Stimulated activated naive CD8-positive, alpha-beta T cell treated with anti-CD3 and anti-CD28 coated beads, Interleukin-15, Interleukin-2, amounts not matched to agents 100 ng/mL and 50 ng/mL, for 24 hours (primary cell): ENCODE measurements around the gene YY1.
A peak's percentile ranks its signal among the peaks of the same experiment; 100 is the strongest.
"Not testable (repeated sequence)": the region's sequence is repeated elsewhere in the genome, so short reads cannot be mapped to it uniquely, and the experiment has no call there.

Source experiments
- H3K27ac Mint-ChIP-seq: one replicate; pipeline ENCODE4 v1.8.0; 2021; ENCODE audit warnings: mild to moderate bottlenecking, mixed read lengths
- H3K27me3 Mint-ChIP-seq: one replicate; pipeline ENCODE4 v1.8.0; 2021; ENCODE audit warnings: mixed read lengths
- H3K36me3 Mint-ChIP-seq: one replicate; pipeline ENCODE4 v1.8.0; 2021; ENCODE audit warnings: low read depth, mixed read lengths
- H3K4me1 Mint-ChIP-seq: one replicate; pipeline ENCODE4 v1.8.0; 2021; ENCODE audit warnings: low read depth, mixed read lengths
- H3K4me3 Mint-ChIP-seq: one replicate; pipeline ENCODE4 v1.8.0; 2021; ENCODE audit warnings: mild to moderate bottlenecking, mixed read lengths
- H3K9me3 Mint-ChIP-seq: one replicate; pipeline ENCODE4 v1.8.0; 2021; ENCODE audit warnings: mixed read lengths

The YY1 gene

GRCh38 chr14:100224229-100224866, 14.6 kb upstream of the YY1 start:
- peaks cover 3% of the 10 kb centered on the region for H3K4me1 Mint-ChIP-seq
- no peaks in the 10 kb centered on the region for H3K36me3 Mint-ChIP-seq
- H3K27ac Mint-ChIP-seq: no peak overlapping the region
- H3K27me3 Mint-ChIP-seq: no peaks in the 10 kb centered on the region
- peak overlapping the region; percentile 67 for H3K4me3 Mint-ChIP-seq
- H3K9me3 Mint-ChIP-seq: no peaks in the 10 kb centered on the region

- no peaks in the 10 kb centered on the region for H3K27me3 Mint-ChIP-seq
- peaks cover 2% of the 10 kb centered on the region for H3K36me3 Mint-ChIP-seq
- H3K9me3 Mint-ChIP-seq: no peaks in the 10 kb centered on the region
- H3K4me1 Mint-ChIP-seq: no peaks in the 10 kb centered on the region
- H3K27ac Mint-ChIP-seq: peak overlapping the region; percentile 55
- H3K4me3 Mint-ChIP-seq: no peak overlapping the region
These were observed 13.8 kb upstream of the YY1 start for GRCh38 chr14:100225169-100225568.

GRCh38 chr14:100230361-100230760, 8.6 kb upstream of the YY1 start:
- Mint-ChIP-seq H3K36me3 (peaks cover 12% of the 10 kb centered on the region), H3K27ac (no peak overlapping the region), H3K4me1 (peaks cover 25% of the 10 kb centered on the region), H3K4me3 (no peak overlapping the region), H3K27me3 (no peaks in the 10 kb centered on the region), H3K9me3 (no peaks in the 10 kb centered on the region)

- Mint-ChIP-seq H3K4me3 (peak overlapping the region; percentile 25), H3K36me3 (peaks cover 33% of the 10 kb centered on the region), H3K27ac (peak overlapping the region; percentile 75), H3K4me1 (peaks cover 49% of the 10 kb centered on the region), H3K27me3 (no peaks in the 10 kb centered on the region), H3K9me3 (no peaks in the 10 kb centered on the region)
These were observed 4.4 kb upstream of the YY1 start for GRCh38 chr14:100234511-100234910.

GRCh38 chr14:100236271-100236818, 2.6 kb upstream of the YY1 start:
- Mint-ChIP-seq H3K4me1 (peaks cover 53% of the 10 kb centered on the region), H3K4me3 (peak overlapping the region; percentile 97), H3K27ac (peak overlapping the region; percentile 96), H3K36me3 (peaks cover 35% of the 10 kb centered on the region)
- H3K27me3 Mint-ChIP-seq, H3K9me3 Mint-ChIP-seq: not testable (repeated sequence)

- peaks cover 54% of the 10 kb centered on the region for H3K4me1 Mint-ChIP-seq
- H3K36me3 Mint-ChIP-seq: peaks cover 37% of the 10 kb centered on the region
- no peaks in the 10 kb centered on the region for H3K9me3 Mint-ChIP-seq
- H3K27me3 Mint-ChIP-seq: no peaks in the 10 kb centered on the region
- H3K4me3 Mint-ChIP-seq: peak overlapping the region; percentile 97
- peak overlapping the region; percentile 96 for H3K27ac Mint-ChIP-seq
These were observed 2.1 kb upstream of the YY1 start for GRCh38 chr14:100236881-100237280.

- peaks cover 59% of the 10 kb centered on the region for H3K4me1 Mint-ChIP-seq
- peak overlapping the region; percentile 97 for H3K4me3 Mint-ChIP-seq
- no peaks in the 10 kb centered on the region for H3K9me3 Mint-ChIP-seq
- H3K36me3 Mint-ChIP-seq: peaks cover 46% of the 10 kb centered on the region
- H3K27me3 Mint-ChIP-seq: no peaks in the 10 kb centered on the region
- peak overlapping the region; percentile 96 for H3K27ac Mint-ChIP-seq
These were observed 1.1 kb upstream of the YY1 start for GRCh38 chr14:100237735-100238418.

- Mint-ChIP-seq H3K4me3 (peak overlapping the region; percentile 82), H3K27me3 (no peaks in the 10 kb centered on the region), H3K9me3 (no peaks in the 10 kb centered on the region), H3K27ac (peak overlapping the region; percentile 83), H3K36me3 (peaks cover 49% of the 10 kb centered on the region), H3K4me1 (peaks cover 66% of the 10 kb centered on the region)
These were observed 381 bp downstream of the YY1 start for GRCh38 chr14:100239211-100239839.

- Mint-ChIP-seq H3K4me3 (peak overlapping the region; percentile 89), H3K9me3 (no peaks in the 10 kb centered on the region), H3K27me3 (no peaks in the 10 kb centered on the region), H3K4me1 (peaks cover 64% of the 10 kb centered on the region), H3K36me3 (peaks cover 49% of the 10 kb centered on the region), H3K27ac (peak overlapping the region; percentile 91)
These were observed 1.1 kb downstream of the YY1 start for GRCh38 chr14:100239840-100240667.

GRCh38 chr14:100240668-100241032, 1.7 kb downstream of the YY1 start:
- Mint-ChIP-seq H3K4me3 (peak overlapping the region; percentile 89), H3K36me3 (peaks cover 52% of the 10 kb centered on the region), H3K27ac (peak overlapping the region; percentile 91), H3K27me3 (no peaks in the 10 kb centered on the region), H3K4me1 (peaks cover 64% of the 10 kb centered on the region), H3K9me3 (no peaks in the 10 kb centered on the region)

GRCh38 chr14:100241279-100241678, 2.3 kb downstream of the YY1 start:
- Mint-ChIP-seq H3K36me3 (peaks cover 50% of the 10 kb centered on the region), H3K4me1 (peaks cover 64% of the 10 kb centered on the region), H3K9me3 (no peaks in the 10 kb centered on the region), H3K4me3 (peak overlapping the region; percentile 89), H3K27me3 (no peaks in the 10 kb centered on the region), H3K27ac (peak overlapping the region; percentile 91)

GRCh38 chr14:100243020-100243419, 4.1 kb downstream of the YY1 start:
- no peaks in the 10 kb centered on the region for H3K9me3 Mint-ChIP-seq
- H3K4me3 Mint-ChIP-seq: peak overlapping the region; percentile 66
- H3K27ac Mint-ChIP-seq: peak overlapping the region; percentile 75
- peaks cover 65% of the 10 kb centered on the region for H3K4me1 Mint-ChIP-seq
- H3K27me3 Mint-ChIP-seq: no peaks in the 10 kb centered on the region
- H3K36me3 Mint-ChIP-seq: peaks cover 45% of the 10 kb centered on the region

GRCh38 chr14:100246809-100247428, 8.0 kb downstream of the YY1 start:
- no peaks in the 10 kb centered on the region for H3K27me3 Mint-ChIP-seq
- H3K27ac Mint-ChIP-seq: peak overlapping the region; percentile 67
- peak overlapping the region; percentile 22 for H3K4me3 Mint-ChIP-seq
- H3K4me1 Mint-ChIP-seq: peaks cover 78% of the 10 kb centered on the region
- peaks cover 42% of the 10 kb centered on the region for H3K36me3 Mint-ChIP-seq
- H3K9me3 Mint-ChIP-seq: no peaks in the 10 kb centered on the region

GRCh38 chr14:100250732-100251465, 12.0 kb downstream of the YY1 start:
- Mint-ChIP-seq H3K27me3 (no peaks in the 10 kb centered on the region), H3K4me3 (no peak overlapping the region)

More at GRCh38 chr14:100250732-100251465, 12.0 kb downstream of the YY1 start:
- Mint-ChIP-seq H3K27ac (no peak overlapping the region), H3K36me3 (peaks cover 30% of the 10 kb centered on the region), H3K4me1 (peaks cover 71% of the 10 kb centered on the region), H3K9me3 (no peaks in the 10 kb centered on the region)
